Dendritic cell treated with granulocyte-macrophage colony-stimulating factor and Interleukin-4, amounts not matched to agents 40 ng/mL and 50 ng/mL, for 4 days (primary cell): ENCODE results near the gene DEFB132.

Experiments
- H3K27ac Mint-ChIP-seq: one replicate; pipeline ENCODE4 v1.8.0; 2022; ENCODE audit warnings: mild to moderate bottlenecking, mixed read lengths
- H3K27me3 Mint-ChIP-seq: one replicate; pipeline ENCODE4 v1.8.0; 2022; ENCODE audit warnings: mild to moderate bottlenecking, mixed read lengths
- H3K36me3 Mint-ChIP-seq: one replicate; pipeline ENCODE4 v1.8.0; 2022; ENCODE audit warnings: low read depth, mixed read lengths
- H3K4me1 Mint-ChIP-seq: one replicate; pipeline ENCODE4 v1.8.0; 2022; ENCODE audit warnings: low read depth, mixed read lengths
- H3K4me3 Mint-ChIP-seq: one replicate; pipeline ENCODE4 v1.8.0; 2022; ENCODE audit warnings: mild to moderate bottlenecking, moderate library complexity, mixed read lengths
- H3K9me3 Mint-ChIP-seq: one replicate; pipeline ENCODE4 v1.8.0; 2022; ENCODE audit warnings: mixed read lengths
- intact Hi-C: fragments of 100-400 bp; cut with micrococcal nuclease; formaldehyde crosslinking; loops from one replicate; pipeline ENCODE4 v1.15.0; 2022

DEFB132 gene

GRCh38 chr20:295804-296203, 38.3 kb downstream of the DEFB132 start:
- H3K36me3 Mint-ChIP-seq: peaks cover 29% of the 10 kb centered on the region
- intact Hi-C loops: no loop called here
- H3K4me3 Mint-ChIP-seq: peak overlapping the region; percentile 11
- H3K27me3 Mint-ChIP-seq: no peaks in the 10 kb centered on the region
- H3K9me3 Mint-ChIP-seq: no peaks in the 10 kb centered on the region
- peaks cover 32% of the 10 kb centered on the region for H3K4me1 Mint-ChIP-seq
- H3K27ac Mint-ChIP-seq: peak overlapping the region; percentile 99

DNA sequence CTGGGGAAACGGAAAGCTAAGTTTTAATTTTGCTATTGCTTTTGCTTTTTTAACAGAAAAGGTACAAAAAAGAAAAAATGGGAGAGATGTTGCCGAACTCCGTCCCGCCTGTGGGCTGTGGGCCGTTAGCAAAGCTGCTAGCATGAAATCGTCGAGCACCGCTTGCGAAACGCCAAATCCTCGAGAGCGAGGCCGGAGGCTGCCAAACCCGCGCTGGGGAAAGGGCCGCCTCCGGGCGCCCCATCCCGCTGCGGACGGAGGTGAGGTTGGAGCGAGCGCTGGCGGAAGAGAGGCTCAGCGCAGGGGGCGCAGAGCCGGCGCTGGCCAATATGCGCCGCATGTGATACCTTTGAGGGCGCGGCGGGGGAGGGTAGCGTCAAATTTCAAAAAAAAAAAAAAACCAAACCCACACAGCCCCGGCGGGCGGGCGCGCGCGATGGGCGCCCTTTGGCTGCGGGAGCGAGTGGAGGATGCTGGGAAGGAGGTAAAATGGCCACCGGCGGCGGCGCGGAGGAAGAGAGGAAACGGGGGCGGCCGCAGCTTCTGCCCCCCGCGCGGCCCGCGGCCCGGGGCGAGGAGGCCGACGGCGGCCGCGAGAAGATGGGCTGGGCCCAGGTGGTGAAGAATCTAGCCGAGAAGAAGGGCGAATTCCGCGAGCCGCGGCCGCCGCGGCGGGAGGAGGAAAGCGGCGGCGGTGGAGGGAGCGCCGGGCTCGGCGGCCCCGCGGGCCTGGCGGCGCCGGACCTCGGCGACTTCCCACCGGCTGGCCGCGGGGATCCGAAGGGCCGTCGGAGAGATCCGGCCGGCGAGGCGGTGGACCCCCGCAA, 39.8 kb downstream of the DEFB132 start, which contains the start of gene ZCCHC3:
Gene ZCCHC3, plus strand, starts transcription at position 473 of the 827 bp plus-strand sequence. Its CDS starts 17 bp downstream, at position 490.
- H3K36me3 Mint-ChIP-seq: peaks cover 44% of the 10 kb centered on the region
- H3K9me3 Mint-ChIP-seq: no peaks in the 10 kb centered on the region
- H3K4me1 Mint-ChIP-seq: peaks cover 47% of the 10 kb centered on the region
- peak within 1 kb of the TSS; percentile 99 for H3K27ac Mint-ChIP-seq
- H3K27me3 Mint-ChIP-seq: no peaks in the 10 kb centered on the region
- intact Hi-C loops: no loop called here
- peak within 1 kb of the TSS; percentile 92 for H3K4me3 Mint-ChIP-seq

DNA sequence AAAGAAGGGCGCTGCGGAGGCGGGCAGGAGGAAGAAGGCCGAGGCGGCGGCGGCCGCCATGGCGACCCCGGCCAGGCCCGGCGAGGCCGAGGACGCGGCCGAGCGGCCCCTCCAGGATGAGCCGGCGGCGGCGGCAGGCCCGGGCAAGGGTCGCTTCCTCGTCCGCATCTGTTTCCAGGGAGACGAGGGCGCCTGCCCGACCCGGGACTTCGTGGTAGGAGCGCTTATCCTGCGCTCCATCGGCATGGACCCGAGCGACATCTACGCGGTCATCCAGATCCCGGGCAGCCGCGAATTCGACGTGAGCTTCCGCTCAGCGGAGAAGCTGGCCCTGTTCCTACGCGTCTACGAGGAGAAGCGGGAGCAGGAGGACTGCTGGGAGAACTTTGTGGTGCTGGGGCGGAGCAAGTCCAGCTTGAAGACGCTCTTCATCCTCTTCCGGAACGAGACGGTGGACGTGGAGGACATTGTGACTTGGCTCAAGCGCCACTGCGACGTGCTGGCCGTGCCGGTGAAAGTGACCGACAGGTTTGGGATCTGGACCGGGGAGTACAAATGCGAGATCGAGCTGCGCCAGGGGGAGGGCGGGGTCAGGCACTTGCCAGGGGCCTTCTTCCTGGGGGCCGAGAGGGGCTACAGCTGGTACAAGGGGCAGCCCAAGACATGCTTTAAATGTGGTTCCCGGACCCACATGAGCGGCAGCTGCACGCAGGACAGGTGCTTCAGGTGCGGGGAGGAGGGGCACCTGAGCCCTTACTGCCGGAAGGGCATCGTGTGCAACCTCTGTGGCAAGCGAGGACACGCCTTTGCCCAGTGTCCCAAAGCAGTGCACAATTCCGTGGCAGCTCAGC, 40.6 kb downstream of the DEFB132 start:
- H3K4me3 Mint-ChIP-seq: peak overlapping the region; percentile 92
- no peaks in the 10 kb centered on the region for H3K9me3 Mint-ChIP-seq
- intact Hi-C loops: loop anchor here (1.0 to 2.0 kb wide), 2 partner anchors 8 to 27 kb away; partner anchors contain the start of genes C20orf96 and SOX12
- H3K4me1 Mint-ChIP-seq: peaks cover 48% of the 10 kb centered on the region
- H3K27ac Mint-ChIP-seq: peak overlapping the region; percentile 99
- H3K36me3 Mint-ChIP-seq: peaks cover 46% of the 10 kb centered on the region
- H3K27me3 Mint-ChIP-seq: no peaks in the 10 kb centered on the region

DNA sequence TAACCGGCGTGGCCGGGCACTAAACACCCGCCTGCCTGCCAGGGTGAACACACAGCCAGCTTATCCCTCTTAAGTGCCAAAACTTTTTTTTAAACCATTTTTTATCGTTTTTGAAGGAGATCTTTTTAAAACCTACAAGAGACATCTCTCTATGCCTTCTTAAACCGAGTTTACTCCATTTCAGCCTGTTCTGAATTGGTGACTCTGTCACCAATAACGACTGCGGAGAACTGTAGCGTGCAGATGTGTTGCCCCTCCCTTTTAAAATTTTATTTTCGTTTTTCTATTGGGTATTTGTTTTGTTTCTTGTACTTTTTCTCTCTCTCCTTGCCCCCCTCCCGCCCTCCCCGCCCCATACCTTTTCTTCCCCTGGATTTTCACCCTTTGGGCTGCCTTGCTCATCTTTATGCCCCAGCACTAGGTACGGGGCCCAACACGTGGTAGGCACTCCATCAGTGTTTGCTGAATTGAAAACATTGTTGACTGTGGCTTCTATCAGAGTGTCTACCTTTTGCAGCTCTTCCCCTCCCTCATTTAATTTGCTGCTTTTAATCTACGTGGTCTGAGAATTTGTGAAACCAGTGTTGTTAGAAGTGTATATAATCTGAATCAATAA, 41.4 kb downstream of the DEFB132 start:
- Mint-ChIP-seq H3K27me3 (no peaks in the 10 kb centered on the region), H3K27ac (peak overlapping the region; percentile 99), H3K4me3 (peak overlapping the region; percentile 92), H3K4me1 (peaks cover 48% of the 10 kb centered on the region), H3K36me3 (peaks cover 46% of the 10 kb centered on the region), H3K9me3 (no peaks in the 10 kb centered on the region)
- intact Hi-C loops: loop anchor here (1.0 to 2.0 kb wide), 2 partner anchors 9 to 26 kb away; partner anchors contain the start of genes C20orf96 and SOX12

- Mint-ChIP-seq H3K36me3 (peaks cover 46% of the 10 kb centered on the region), H3K27ac (peak overlapping the region; percentile 53)
These were observed 42.9 kb downstream of the DEFB132 start for GRCh38 chr20:300345-300990.

DNA sequence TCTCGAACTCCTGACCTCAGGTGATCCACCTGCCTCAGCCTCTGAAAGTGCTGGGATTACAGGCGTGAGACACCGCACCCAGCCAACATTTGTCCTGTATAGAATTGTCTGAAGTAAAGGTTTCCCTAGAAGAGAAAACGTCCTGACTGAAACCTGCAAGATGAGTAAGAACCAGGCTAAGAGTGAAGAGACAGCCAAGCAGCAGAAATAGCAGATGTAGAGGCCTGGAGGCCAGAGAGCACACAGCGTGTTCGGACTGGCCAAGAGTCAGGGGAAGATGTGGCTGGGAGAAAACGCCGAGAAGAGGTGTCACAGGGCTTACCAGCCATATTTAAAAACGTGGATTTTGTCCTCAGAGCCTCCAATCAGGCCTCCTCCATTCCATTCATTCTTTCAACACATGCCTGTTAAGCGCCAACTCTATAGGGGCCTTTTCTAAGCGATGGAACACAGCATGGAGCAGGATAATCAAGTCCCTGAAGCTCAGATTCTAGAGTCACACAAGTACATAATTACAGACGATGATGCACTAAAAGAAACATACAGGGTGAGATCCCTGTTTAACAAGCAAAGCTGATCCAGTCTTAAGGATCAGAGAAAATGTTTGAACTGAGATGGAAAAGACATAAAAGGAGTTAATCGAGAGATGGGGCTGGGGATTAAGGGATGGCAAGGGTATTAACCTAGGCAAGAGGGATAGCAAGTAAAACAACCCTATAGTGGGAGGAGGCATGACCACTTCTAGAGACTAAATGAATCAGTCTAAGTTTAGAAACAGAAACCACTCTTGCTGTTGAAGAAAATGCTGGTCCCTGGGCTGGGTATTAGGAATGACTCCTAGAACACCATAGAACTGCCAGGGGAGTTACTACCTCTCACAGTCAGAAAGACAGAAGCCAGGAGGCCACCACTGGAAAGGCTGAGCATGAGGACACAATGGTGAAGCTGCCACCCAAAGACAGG, 44.6 kb downstream of the DEFB132 start:
- no peaks in the 10 kb centered on the region for H3K27me3 Mint-ChIP-seq
- no peaks in the 10 kb centered on the region for H3K9me3 Mint-ChIP-seq
- H3K4me1 Mint-ChIP-seq: peaks cover 41% of the 10 kb centered on the region
- no peak overlapping the region for H3K27ac Mint-ChIP-seq
- no peak overlapping the region for H3K4me3 Mint-ChIP-seq
- intact Hi-C loops: no loop called here
- peaks cover 40% of the 10 kb centered on the region for H3K36me3 Mint-ChIP-seq

More at GRCh38 chr20:300345-300990, 42.9 kb downstream of the DEFB132 start:
- no peaks in the 10 kb centered on the region for H3K27me3 Mint-ChIP-seq
- intact Hi-C loops: no loop called here
- peak overlapping the region; percentile 44 for H3K4me3 Mint-ChIP-seq
- H3K9me3 Mint-ChIP-seq: no peaks in the 10 kb centered on the region
- H3K4me1 Mint-ChIP-seq: peaks cover 48% of the 10 kb centered on the region

DNA sequence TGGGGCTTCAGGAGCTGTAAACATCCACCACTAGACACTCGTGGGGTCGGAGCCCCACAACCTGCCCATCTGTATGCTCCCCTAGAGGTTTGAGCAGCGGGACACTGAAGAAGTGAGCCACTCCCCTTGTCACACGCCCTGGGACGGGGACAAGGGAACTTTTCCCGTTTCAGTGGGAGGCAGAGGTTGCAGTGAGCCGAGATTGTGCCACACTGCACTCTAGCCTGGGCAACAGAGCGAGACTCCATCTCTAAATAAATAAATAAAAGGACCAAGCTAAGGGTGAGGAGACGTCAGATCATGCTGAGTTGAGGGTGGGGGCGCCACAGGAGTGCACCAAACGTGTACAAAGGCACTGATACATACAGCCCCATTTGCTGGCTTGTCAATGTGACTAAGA, 48.2 kb downstream of the DEFB132 start:
- no peaks in the 10 kb centered on the region for H3K27me3 Mint-ChIP-seq
- peaks cover 18% of the 10 kb centered on the region for H3K36me3 Mint-ChIP-seq
- no peak overlapping the region for H3K4me3 Mint-ChIP-seq
- intact Hi-C loops: no loop called here
- H3K4me1 Mint-ChIP-seq: peaks cover 35% of the 10 kb centered on the region
- no peak overlapping the region for H3K27ac Mint-ChIP-seq
- H3K9me3 Mint-ChIP-seq: no peaks in the 10 kb centered on the region

DNA sequence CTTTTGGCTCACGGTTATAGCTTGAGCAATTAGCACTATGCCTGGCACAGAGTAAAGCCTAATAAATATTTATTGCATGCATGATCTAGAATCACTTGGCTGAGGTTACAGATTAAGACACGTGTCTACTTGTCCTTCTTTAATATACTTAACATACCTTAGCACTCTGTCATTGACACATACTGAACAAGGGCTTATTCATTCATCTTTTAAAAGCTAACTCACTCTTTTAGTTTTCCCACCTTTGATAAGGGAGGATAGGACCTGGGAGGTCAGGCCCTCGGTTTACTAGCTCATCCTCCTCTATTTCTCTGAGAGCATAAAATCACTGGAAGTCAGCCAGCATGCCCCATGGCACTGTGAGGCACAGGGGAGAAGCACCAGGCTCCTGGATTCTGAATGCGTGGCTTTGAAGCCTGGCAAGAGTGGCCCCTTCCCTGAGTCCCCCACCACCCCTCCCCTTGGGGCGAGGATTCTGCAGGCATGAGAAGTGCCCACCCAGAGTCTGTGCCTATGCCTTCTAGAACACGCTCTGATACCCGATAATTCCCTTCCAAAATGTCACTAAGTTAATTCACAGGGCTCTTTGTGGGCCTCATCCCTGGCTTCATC, 51.0 kb downstream of the DEFB132 start:
- intact Hi-C loops: no loop called here
- Mint-ChIP-seq H3K36me3 (no peaks in the 10 kb centered on the region), H3K4me1 (peaks cover 39% of the 10 kb centered on the region), H3K9me3 (no peaks in the 10 kb centered on the region), H3K27me3 (no peaks in the 10 kb centered on the region), H3K4me3 (no peak overlapping the region), H3K27ac (no peak overlapping the region)

DNA sequence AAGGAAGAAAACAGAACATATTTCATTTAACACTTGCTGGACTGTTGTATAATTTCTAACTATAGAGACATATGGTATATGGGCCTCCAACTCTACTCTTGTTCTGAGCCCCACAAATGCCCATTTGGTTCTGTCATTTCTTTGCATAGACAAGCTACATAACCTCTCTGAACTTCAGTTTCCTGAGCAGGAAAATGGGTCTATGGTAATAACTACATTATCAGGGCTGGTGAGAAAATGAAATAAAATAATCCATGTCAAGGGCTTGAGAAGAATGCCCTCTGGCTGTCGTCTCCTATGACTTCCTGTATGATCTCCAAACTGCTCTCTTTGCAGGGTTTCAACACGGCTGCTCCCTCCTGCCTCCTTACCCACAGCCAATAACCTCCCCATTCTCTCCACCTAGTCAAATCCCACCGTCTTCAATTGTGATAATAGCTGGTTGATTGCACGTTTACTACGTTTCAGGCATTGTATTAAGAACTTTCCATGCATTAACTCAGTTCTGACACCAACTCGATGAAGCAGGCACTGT, 51.8 kb downstream of the DEFB132 start:
- Mint-ChIP-seq H3K27ac (peak overlapping the region; percentile 62), H3K27me3 (no peaks in the 10 kb centered on the region), H3K9me3 (no peaks in the 10 kb centered on the region)

DNA sequence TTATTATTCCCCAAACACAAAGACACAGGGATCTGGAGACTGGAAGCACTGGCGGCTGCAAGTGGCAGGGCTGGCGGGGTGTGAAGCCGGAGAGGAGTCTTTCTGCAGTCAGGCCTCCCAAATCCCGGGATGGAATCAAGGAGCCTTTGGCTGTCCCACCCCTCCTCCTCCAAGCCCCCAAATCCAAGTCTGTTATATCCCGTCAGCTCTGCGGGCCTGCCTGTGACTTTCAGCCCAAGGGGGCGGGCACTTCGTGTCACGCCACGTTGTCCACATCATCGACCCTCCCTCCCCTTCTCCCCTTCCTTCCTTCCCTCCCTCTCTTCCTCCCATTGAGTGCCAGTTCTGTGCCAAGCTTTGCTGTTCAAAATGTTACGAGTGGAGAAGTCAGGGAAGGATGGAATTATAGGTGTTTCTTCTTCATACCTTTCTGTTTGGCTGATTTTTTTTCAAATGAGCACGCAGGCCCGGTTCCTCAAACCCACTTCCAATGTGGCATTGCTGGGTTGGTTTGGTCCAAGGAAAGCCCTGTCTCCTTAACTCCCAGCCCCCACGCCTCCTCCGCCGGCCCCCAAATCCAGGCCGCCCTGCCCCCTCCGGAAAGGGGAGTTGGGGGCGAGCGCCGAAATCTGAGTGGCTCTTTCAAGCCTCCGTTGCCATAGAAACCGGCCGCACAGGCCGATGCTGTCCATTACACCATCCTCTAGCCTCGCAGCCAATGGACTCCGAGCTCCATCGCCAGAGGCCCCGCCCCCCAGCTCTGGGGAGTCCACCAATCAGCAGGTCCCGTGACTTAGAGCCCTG, 52.5 kb downstream of the DEFB132 start:
- Mint-ChIP-seq H3K4me1 (peaks cover 43% of the 10 kb centered on the region), H3K27me3 (no peaks in the 10 kb centered on the region), H3K36me3 (no peaks in the 10 kb centered on the region), H3K27ac (peak overlapping the region; percentile 62), H3K4me3 (peak overlapping the region; percentile 73), H3K9me3 (no peaks in the 10 kb centered on the region)
- intact Hi-C loops: loop anchor here (2.0 kb wide), 1 partner anchor 15 kb away; the partner anchor contains the start of gene SOX12

More for the DNA sequence above, 51.8 kb downstream of the DEFB132 start:
- Mint-ChIP-seq H3K36me3 (no peaks in the 10 kb centered on the region), H3K4me1 (peaks cover 43% of the 10 kb centered on the region), H3K4me3 (no peak overlapping the region)
- intact Hi-C loops: no loop called here

GRCh38 chr20:310645-311044, 53.1 kb downstream of the DEFB132 start:
- Mint-ChIP-seq H3K4me1 (peaks cover 42% of the 10 kb centered on the region), H3K4me3 (peak overlapping the region; percentile 73), H3K36me3 (no peaks in the 10 kb centered on the region), H3K27ac (peak overlapping the region; percentile 62), H3K9me3 (no peaks in the 10 kb centered on the region), H3K27me3 (no peaks in the 10 kb centered on the region)
- intact Hi-C loops: loop anchor here (2.0 kb wide), 1 partner anchor 14 kb away; the partner anchor contains the start of gene SOX12
